Activated T-helper 1 cell treated with anti-CD3 and anti-CD28 coated beads, Interleukin-12 subunit alpha, Interleukin-12 subunit beta, Interleukin-2, Interleukin-4 antibody, amounts not matched to agents 30 ng/mL and 10 ng/mL and 1 ng/mL, durations not matched to agents 14 hours and 24 hours and 36 hours (primary cell): ENCODE data around the gene PTGFR. TPM values are rescaled to one million over a fixed set of nuclear protein-coding genes. Genes with fewer than 3 reads are reported as not detected.

Source experiments
- DNase-seq: peaks from one replicate; pipeline ENCODE4 v3.0.0; 2021; ENCODE audit warnings: low spot score
- H3K27ac Mint-ChIP-seq: one replicate; pipeline ENCODE4 v1.8.0; 2021; ENCODE audit warnings: mild to moderate bottlenecking, mixed read lengths
- H3K27me3 Mint-ChIP-seq: one replicate; pipeline ENCODE4 v1.8.0; 2022; ENCODE audit warnings: mild to moderate bottlenecking, moderate library complexity, mixed read lengths; ENCODE audit not compliant: insufficient read depth
- H3K36me3 Mint-ChIP-seq: one replicate; pipeline ENCODE4 v1.8.0; 2021; ENCODE audit warnings: low read depth, mixed read lengths
- H3K4me1 Mint-ChIP-seq: one replicate; pipeline ENCODE4 v1.8.0; 2021; ENCODE audit warnings: low read depth, mixed read lengths
- H3K4me3 Mint-ChIP-seq: one replicate; pipeline ENCODE4 v1.8.0; 2021; ENCODE audit warnings: mild to moderate bottlenecking, moderate library complexity, mixed read lengths
- H3K9me3 Mint-ChIP-seq: one replicate; pipeline ENCODE4 v1.8.0; 2021; ENCODE audit warnings: mixed read lengths
- intact Hi-C: fragments of 100-400 bp; cut with micrococcal nuclease; formaldehyde crosslinking; loops from one replicate; pipeline ENCODE4 v1.15.1; 2024
- total RNA-seq: library from RNA; stranded (reverse); gene quantifications from 2 replicates; pipeline ENCODE4 v1.2.3, GENCODE V29; 2022

The PTGFR gene
- total RNA-seq, 1 donor from 2014 or later = not detected

DNA sequence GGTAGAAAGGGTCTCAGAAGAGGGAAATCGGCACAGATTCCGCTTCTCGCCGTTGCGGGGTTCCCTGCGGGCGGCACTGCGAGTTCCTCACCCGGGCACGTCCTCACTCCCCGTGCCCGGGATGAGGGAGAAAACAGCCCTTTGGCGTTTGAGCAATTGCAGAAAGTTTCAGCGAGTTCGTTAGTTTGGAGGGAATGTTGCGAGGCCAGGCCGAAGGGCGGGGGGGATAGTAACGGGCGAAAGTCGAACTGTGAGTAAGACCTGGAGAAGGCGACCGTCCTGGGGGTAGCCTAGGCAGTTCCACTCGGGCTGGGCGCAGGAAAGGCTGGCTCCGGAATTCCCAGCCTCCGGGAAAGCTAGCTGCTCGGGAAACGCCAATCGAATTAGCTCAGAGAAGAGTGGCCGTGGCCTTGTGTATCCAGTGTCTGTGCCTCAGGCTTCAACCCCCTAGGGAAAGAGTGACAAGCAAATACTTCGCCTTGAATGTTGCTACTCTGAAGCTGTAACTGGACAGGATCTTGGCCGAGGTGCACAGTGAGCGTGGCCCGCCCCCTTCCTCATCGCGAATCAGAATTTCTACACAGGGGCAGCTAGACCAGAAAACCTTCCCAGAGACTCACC, 787 bp downstream of the PTGFR start:
- H3K9me3 Mint-ChIP-seq = no peaks in the 10 kb centered on the region
- intact Hi-C loops = no loop called here
- no peak overlapping the region for H3K4me3 Mint-ChIP-seq
- no peaks in the 10 kb centered on the region for H3K4me1 Mint-ChIP-seq
- no peaks in the 10 kb centered on the region for H3K36me3 Mint-ChIP-seq
- no peak for DNase-seq
- H3K27me3 Mint-ChIP-seq = peaks cover 31% of the 10 kb centered on the region
- H3K27ac Mint-ChIP-seq = no peak overlapping the region

DNA sequence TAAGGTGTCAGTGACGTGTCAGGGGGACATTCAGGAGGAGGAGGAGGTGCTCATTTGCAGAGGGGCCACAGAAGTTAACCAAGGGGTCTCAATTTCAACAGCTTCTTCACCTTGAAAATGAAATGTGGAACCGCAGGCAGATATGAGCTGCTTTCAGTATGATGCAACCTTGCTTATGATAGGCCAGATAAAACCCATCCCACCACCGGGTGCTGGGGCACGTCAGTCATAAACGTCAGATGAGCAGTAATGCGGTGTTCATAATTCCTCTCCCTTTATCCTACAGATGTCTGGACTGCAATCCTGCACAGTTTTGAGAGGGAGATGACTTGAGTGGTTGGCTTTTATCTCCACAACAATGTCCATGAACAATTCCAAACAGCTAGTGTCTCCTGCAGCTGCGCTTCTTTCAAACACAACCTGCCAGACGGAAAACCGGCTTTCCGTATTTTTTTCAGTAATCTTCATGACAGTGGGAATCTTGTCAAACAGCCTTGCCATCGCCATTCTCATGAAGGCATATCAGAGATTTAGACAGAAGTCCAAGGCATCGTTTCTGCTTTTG, 1.7 kb downstream of the PTGFR start:
- Mint-ChIP-seq H3K4me1 (no peaks in the 10 kb centered on the region), H3K27me3 (peaks cover 31% of the 10 kb centered on the region), H3K27ac (no peak overlapping the region), H3K4me3 (no peak overlapping the region), H3K9me3 (no peaks in the 10 kb centered on the region), H3K36me3 (no peaks in the 10 kb centered on the region)
- intact Hi-C loops = no loop called here
- no peak for DNase-seq

DNA sequence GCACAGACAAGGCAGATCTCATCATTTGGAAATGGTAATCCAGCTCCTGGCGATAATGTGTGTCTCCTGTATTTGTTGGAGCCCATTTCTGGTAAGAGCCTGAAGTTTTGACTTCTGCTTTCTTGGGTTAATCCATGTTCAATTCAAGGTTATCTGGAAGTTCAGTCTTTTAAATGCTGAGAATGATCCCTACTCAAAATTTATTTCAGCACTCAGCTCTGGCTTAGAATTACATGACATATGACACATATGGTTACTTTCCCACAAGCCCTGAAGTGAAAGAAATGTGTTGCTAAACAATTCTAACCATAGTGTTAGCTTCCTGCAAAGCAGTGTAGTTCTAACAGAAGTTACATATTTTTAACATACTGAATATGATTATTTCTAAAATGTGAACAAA, 2.7 kb downstream of the PTGFR start:
- Mint-ChIP-seq H3K36me3 (no peaks in the 10 kb centered on the region), H3K27ac (no peak overlapping the region), H3K27me3 (peaks cover 31% of the 10 kb centered on the region), H3K9me3 (no peaks in the 10 kb centered on the region), H3K4me1 (no peaks in the 10 kb centered on the region), H3K4me3 (no peak overlapping the region)
- intact Hi-C loops = no loop called here
- no peak for DNase-seq

DNA sequence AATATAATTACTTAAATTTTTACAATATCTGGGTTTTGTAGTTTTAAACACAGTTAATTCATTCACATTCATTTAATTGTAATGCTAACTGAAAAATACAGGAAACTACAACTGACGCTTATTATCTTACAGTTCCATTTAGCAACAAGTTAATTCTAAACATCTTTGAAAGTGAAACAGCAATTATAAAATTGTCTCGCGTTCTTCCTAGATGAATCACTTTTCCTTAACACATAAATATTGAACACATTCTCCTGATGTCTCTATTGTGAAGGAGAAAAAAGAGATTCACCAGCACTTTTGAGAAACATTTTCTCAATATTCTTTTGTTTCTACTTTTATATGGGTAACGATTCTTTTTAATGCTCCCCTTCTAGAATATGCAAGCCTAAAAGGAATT, 6.4 kb downstream of the PTGFR start:
- no peaks in the 10 kb centered on the region for H3K4me1 Mint-ChIP-seq
- peaks cover 6% of the 10 kb centered on the region for H3K27me3 Mint-ChIP-seq
- DNase-seq = no peak
- intact Hi-C loops = no loop called here
- H3K9me3 Mint-ChIP-seq = no peaks in the 10 kb centered on the region
- no peak overlapping the region for H3K4me3 Mint-ChIP-seq
- no peak overlapping the region for H3K27ac Mint-ChIP-seq
- no peaks in the 10 kb centered on the region for H3K36me3 Mint-ChIP-seq

- DNase-seq = no peak
- H3K4me1 Mint-ChIP-seq = no peaks in the 10 kb centered on the region
- no peaks in the 10 kb centered on the region for H3K9me3 Mint-ChIP-seq
- H3K36me3 Mint-ChIP-seq = no peaks in the 10 kb centered on the region
- no peaks in the 10 kb centered on the region for H3K27me3 Mint-ChIP-seq
- H3K4me3 Mint-ChIP-seq = no peak overlapping the region
- intact Hi-C loops = no loop called here
- H3K27ac Mint-ChIP-seq = no peak overlapping the region
These were observed 9.8 kb downstream of the PTGFR start for GRCh38 chr1:78500529-78500928.

DNA sequence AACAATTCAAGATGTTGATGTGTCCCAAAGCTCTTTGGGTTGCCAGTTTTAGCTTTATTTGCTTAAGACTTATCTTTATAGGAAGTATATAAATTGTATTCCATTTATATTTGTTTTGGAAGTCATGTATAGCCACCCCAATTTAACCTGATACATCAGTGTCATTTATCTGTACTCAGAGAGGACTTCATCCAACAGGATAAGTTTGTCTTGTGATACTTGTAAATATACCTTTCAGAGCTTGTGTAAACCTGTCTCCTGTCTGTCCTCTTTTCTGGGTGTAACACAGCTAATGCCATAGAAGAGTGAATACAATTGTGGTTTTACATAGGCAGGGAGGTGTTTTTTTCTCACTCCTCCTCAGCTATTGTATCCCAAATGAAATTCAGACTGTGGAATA, 10.4 kb downstream of the PTGFR start:
- no peaks in the 10 kb centered on the region for H3K27me3 Mint-ChIP-seq
- no peak for DNase-seq
- H3K27ac Mint-ChIP-seq = no peak overlapping the region
- H3K4me3 Mint-ChIP-seq = no peak overlapping the region
- H3K4me1 Mint-ChIP-seq = no peaks in the 10 kb centered on the region
- intact Hi-C loops = no loop called here
- no peaks in the 10 kb centered on the region for H3K9me3 Mint-ChIP-seq
- H3K36me3 Mint-ChIP-seq = no peaks in the 10 kb centered on the region

DNA sequence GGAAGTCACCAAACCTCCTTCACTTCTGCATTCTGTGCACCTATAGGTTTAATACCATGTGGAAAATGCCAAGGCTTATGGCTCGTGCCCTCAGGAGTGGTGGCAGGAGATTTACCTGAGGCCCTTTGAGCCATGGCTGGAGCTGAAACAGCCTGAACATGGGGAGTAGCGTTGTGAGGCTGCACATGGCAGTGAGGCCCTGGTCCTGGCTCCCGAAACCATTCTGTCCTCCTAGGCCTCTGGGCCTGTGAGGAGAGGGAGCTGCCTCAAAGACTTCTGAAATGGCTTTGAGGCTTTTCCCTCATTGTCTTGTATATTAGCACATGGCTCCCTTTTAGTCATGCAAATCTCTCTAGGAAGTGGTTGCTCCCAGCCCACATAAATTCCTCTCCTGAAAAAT, 20.6 kb downstream of the PTGFR start:
- intact Hi-C loops = no loop called here
- no peak overlapping the region for H3K27ac Mint-ChIP-seq
- no peaks in the 10 kb centered on the region for H3K36me3 Mint-ChIP-seq
- peaks cover 1% of the 10 kb centered on the region for H3K27me3 Mint-ChIP-seq
- no peaks in the 10 kb centered on the region for H3K4me1 Mint-ChIP-seq
- H3K4me3 Mint-ChIP-seq = no peak overlapping the region
- peaks cover 12% of the 10 kb centered on the region for H3K9me3 Mint-ChIP-seq
- no peak for DNase-seq

- Mint-ChIP-seq H3K4me3 (no peak overlapping the region), H3K36me3 (no peaks in the 10 kb centered on the region)
- intact Hi-C loops = no loop called here
These were observed 25.9 kb downstream of the PTGFR start for GRCh38 chr1:78516716-78517115.

DNA sequence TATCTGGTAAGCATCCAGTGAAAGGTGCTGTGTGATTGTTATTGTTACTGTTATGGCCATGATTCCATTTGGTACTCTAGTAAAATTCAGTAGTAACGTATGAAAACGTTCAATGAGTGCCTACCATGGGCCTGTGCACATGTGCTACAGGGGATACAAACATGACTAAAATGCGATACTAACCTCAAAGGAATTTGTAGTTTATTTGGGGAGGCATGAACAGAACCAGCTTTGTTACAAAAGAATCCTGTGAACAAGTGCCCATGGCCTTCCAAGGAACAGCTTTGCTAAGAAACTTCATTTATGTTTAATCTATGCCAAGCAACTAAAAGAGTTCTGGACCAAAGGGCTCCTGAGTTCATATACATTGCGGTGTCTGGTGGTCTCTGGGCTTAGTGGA, 28.7 kb downstream of the PTGFR start:
- no peaks in the 10 kb centered on the region for H3K36me3 Mint-ChIP-seq
- no peaks in the 10 kb centered on the region for H3K9me3 Mint-ChIP-seq
- intact Hi-C loops = no loop called here
- H3K27me3 Mint-ChIP-seq = peaks cover 1% of the 10 kb centered on the region
- no peak for DNase-seq
- no peak overlapping the region for H3K27ac Mint-ChIP-seq
- H3K4me1 Mint-ChIP-seq = no peaks in the 10 kb centered on the region
- no peak overlapping the region for H3K4me3 Mint-ChIP-seq

More at GRCh38 chr1:78516716-78517115, 25.9 kb downstream of the PTGFR start:
- DNase-seq = no peak
- Mint-ChIP-seq H3K27ac (no peak overlapping the region), H3K4me1 (no peaks in the 10 kb centered on the region), H3K9me3 (peaks cover 10% of the 10 kb centered on the region), H3K27me3 (peaks cover 1% of the 10 kb centered on the region)

GRCh38 chr1:78520216-78520615, 29.4 kb downstream of the PTGFR start:
- intact Hi-C loops = no loop called here
- Mint-ChIP-seq H3K4me3 (no peak overlapping the region), H3K27ac (no peak overlapping the region), H3K9me3 (no peaks in the 10 kb centered on the region), H3K4me1 (no peaks in the 10 kb centered on the region), H3K27me3 (no peaks in the 10 kb centered on the region), H3K36me3 (no peaks in the 10 kb centered on the region)
- no peak for DNase-seq

DNA sequence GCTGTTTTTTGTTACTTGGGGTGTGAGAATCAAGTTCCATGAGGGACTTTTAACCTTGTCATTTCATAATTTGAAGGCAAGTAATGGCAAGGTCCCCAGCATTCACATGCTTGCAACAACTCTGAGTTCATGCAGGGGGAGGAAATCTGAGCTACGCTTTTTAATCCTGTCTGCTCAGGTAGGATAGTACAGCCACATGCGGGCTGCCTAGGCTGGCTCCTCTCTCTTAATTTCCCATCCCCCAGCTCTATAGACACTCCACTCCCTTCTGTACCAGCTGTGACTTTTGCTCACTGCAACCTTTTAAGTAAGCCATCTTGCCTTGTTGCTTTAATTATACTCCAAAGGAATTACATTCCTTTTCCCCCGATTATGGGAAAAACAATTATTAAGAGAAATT, 30.1 kb downstream of the PTGFR start:
- intact Hi-C loops = no loop called here
- Mint-ChIP-seq H3K4me3 (no peak overlapping the region), H3K4me1 (no peaks in the 10 kb centered on the region), H3K27ac (no peak overlapping the region), H3K36me3 (no peaks in the 10 kb centered on the region), H3K9me3 (no peaks in the 10 kb centered on the region), H3K27me3 (no peaks in the 10 kb centered on the region)
- DNase-seq = no peak

- H3K9me3 Mint-ChIP-seq = no peaks in the 10 kb centered on the region
- H3K4me1 Mint-ChIP-seq = no peaks in the 10 kb centered on the region
- no peak for DNase-seq
- H3K27me3 Mint-ChIP-seq = no peaks in the 10 kb centered on the region
- H3K27ac Mint-ChIP-seq = no peak overlapping the region
- H3K4me3 Mint-ChIP-seq = no peak overlapping the region
- intact Hi-C loops = no loop called here
- H3K36me3 Mint-ChIP-seq = no peaks in the 10 kb centered on the region
These were observed 31.4 kb downstream of the PTGFR start for GRCh38 chr1:78522136-78522535.

GRCh38 chr1:78526496-78526895, 35.7 kb downstream of the PTGFR start:
- Mint-ChIP-seq H3K9me3 (no peaks in the 10 kb centered on the region), H3K27me3 (no peaks in the 10 kb centered on the region), H3K4me1 (no peaks in the 10 kb centered on the region), H3K4me3 (no peak overlapping the region), H3K27ac (no peak overlapping the region), H3K36me3 (no peaks in the 10 kb centered on the region)
- intact Hi-C loops = no loop called here
- no peak for DNase-seq

GRCh38 chr1:78527706-78528105, 36.9 kb downstream of the PTGFR start:
- no peak for DNase-seq
- Mint-ChIP-seq H3K4me1 (no peaks in the 10 kb centered on the region), H3K27me3 (no peaks in the 10 kb centered on the region), H3K4me3 (no peak overlapping the region), H3K27ac (no peak overlapping the region), H3K36me3 (no peaks in the 10 kb centered on the region), H3K9me3 (no peaks in the 10 kb centered on the region)
- intact Hi-C loops = no loop called here
